HG03045 (cell line): ENCODE data around the gene LRRC8E.
A peak's percentile ranks its signal among the peaks of the same experiment; 100 is the strongest.

Experiments
- ATAC-seq: cut with Tn5 transposase; IDR thresholded peaks from one replicate; pipeline ENCODE4 v1.9.1; 2021; ENCODE audit warnings: mild to moderate bottlenecking, moderate library complexity; ENCODE audit not compliant: unreplicated experiment

LRRC8E gene

GRCh38 chr19:7867092-7867844 is 21.0 kb upstream of the LRRC8E start:
- ATAC-seq: no peak

DNA sequence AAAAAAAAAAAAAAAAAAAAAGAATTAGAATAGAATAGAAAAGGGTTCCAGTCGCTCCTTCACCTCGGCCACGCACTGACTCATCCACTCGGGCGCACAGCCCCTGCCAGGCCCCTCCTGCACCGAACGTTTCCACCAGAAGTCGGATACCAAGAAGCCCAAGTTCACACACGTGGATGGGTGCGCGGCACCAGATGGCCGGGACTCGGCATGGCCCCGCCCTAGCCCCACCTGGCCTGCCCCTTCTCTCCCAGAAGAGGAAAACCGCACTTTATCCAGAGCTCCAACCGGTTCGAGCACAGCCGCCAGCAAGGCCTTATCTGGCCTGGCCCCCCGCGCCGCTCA is 20.0 kb upstream of the LRRC8E start:
- ATAC-seq: no peak

DNA sequence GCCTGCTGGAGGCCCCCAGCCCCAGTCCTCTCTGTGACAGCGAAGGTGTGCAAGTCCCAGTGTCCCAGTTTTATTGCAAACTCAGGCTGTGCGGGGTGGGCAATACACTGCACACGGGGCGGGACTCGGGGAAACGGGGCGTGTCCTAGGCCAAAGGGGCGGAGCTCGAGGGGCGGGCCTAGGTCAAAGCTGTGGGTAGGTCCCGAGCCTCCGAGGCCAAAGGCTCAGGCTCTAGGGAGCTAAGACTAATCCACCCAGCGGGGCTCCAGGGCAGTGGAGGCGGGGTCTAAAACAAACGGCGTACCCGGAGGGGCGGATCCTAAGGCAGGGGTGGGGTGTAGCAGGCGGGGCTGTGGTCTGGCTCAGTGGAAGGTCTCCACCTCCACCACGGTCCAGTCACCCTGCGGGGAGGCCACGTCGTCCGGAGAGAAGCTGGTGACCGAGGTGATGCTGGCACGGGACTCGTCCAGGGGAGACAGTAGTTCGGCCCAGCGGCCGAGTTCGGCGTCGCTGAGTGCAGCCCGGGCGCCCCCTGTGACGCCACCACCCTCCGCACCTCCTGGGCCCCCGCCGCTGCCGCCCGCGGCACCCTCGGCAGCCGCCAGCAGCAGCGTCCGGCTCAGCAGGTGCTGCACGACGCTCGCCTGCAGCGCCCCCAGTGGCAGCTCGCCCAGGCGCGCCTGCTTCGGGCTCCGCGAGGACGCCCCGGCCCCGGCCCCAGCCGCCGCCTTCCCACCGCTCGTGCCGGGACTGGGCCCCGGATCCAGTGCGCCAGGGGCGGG is 19.4 kb upstream of the LRRC8E start:
- ATAC-seq: peak; percentile 56

DNA sequence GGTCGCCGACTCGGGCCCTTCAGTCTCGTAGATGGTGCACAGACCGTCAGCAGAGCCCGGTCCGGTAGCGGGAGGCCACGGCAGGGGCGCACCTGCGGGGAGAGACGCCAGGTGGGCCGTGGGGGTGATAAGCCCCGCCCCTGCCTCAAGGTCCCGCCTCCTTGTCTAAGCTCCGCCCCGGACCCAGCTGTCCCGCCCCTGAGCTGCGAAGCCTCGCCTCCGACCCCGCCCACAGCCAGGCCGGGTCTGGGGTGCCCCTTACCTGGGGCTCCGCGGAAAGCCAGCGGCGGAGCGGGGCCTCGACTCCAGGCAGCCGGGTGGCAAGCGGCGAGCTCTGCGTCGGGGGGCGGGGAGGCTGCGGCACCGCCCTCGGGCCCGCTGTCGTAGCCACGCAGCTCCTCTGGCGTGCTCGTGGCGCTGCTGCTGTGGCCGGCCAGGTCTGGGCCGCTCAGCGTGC is 18.8 kb upstream of the LRRC8E start:
- ATAC-seq: peak; percentile 54

DNA sequence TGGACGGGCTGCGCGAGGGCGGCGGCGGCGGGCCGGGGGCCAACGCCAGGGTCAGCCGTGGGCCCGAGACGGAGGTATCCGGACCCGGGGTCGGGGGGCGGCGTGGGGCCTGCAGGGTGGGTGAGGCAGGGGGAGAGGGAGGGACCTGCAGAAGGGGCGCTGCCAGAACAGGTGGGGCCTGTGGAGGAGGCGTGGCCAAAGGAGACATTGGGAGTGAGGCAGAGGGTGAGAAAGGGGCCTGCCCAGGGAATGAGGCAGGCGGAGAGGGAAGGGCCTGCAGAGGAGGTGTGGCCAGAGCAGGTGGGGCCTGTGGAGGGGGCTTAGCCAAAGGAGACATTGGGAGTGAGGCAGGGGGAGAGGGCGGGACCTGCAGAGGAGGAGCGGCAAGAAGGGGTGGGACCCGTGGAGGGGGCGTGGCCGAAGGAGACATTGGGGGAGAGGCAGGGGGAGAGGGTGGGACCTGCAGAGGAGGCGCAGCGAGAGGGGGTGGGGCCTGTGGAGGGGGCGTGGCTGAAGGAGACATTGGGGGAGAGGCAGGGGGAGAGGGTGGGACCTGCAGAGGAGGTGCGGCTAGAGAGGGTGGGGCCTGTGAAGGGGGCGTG is 18.3 kb upstream of the LRRC8E start:
- no peak for ATAC-seq

DNA sequence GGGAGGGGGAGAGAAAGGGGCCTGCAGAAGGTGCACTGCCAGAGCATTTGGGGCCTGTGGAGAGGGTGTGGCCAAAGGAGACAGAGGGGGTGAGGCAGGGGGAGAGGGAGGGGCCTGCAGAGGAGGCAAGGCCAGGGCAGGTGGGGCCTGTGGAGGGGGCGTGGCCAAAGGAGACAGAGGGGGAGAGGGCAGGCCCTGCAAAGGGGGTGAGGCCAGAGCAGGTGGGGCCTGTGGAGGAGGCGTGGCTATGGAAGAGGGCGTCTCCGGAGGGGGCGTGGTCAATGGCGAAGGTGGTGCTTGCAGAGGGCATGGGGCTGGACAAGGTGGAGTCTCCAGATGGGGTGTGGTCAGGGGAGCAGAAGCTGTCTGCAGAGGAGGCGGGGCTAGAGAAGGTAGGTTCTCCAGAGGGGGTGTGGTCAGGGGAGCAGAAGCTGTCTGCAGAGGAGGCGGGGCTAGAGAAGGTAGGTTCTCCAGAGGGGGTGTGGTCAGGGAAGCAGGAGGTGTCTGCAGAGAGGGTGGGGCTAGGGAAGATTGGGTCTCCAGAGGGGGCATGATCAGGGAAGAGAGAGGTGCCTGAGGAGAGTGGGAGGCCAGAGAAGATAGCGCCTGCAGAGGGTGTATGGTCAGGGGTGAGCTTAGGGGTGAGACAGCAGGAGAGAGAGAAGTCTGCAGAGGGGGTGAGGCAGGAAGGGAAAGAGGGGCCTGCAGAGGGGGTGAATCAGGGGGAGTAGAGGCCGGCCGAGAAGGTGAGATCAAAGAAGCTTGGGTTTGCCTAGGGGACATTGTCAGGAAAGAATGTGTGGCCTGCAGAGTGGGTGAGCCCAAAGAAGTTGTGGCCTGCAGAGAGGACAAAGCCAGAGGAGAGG is 17.5 kb upstream of the LRRC8E start:
- no peak for ATAC-seq

DNA sequence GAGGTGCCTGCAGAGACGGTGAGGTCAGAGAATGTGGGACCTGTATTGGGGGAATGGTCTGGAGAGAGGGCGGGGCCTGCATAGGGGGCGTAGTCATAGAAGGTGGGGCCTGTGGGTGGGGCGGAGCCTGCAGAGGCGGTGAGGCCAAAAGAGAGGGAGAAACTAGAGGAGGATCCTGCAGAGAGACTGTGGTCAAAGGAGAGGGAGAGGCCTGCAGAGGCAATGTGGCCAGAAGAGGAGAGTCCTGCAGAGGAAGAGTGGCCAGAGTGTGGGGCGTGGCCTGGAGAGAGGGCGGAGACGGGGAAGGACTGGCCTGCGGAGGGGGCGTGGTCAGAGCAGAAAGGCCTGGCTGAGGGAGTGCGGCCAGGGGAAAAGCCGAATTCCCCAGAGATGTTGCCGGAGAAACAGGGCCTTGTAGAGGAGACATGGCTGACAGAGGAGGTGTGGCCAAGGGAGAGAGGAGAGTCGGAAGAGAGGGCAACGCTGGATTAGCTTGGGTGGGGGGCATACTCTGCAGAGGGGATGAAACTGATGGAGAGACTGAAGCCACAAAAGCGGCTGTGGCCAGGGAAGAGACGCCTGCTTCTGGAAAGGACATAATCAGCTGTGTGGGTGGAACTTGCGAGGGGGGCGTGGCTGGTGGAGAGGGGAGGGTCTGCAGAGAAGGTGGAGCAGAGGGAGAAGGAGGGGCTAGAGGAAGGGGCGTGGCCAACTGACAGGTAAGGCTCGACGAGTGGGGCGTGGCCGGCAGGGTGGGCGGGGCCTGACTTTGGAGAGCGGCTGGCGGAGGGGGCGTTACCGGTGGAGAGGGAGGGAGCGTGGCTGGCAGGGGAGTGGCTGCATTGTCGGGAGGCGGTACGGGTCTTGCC is 16.6 kb upstream of the LRRC8E start:
- no peak for ATAC-seq

DNA sequence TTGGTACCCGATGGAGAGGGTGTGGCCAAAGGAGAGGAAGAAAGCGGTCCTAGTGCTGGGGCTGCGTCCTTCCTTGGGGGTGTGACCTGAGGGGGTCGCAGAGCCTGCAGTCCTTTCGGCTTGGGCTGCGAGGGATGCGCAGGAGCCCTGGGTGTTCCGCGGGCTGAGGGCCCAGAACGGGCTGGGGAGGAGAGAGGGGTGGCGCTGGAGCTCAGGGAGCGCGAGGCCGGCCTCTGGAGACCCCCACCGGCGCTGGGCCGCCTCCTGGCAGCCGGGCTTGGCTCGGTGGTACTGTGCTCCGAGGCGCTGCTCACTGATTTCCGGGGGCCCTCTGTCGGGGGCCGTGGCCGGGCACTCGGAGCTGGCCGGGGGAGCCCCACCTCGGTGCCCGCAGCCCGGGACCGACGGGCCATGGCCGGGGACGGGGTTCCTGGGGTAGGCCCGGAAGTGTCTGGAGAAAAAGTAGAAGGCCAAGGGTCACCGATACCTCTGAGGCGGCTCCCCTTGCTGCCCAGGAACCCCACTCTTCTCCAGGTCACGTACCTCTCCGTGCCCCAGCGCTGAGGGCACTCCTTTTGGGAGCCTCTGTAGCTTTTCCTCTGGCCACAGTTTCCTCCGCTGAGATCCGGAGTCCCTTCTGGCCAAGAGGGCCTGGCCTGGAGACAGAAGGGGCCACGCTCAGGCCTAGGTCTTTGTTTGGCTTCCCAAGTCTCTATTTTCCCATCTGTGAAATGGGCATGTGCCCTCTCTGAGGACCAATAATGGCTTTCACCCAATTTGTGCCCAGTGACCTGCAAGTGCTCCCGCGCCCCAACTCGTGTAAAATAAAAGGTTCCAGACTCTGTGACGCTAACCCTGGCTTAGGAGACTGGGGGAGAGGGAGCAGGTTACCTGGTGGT is 15.8 kb upstream of the LRRC8E start:
- ATAC-seq: no peak

DNA sequence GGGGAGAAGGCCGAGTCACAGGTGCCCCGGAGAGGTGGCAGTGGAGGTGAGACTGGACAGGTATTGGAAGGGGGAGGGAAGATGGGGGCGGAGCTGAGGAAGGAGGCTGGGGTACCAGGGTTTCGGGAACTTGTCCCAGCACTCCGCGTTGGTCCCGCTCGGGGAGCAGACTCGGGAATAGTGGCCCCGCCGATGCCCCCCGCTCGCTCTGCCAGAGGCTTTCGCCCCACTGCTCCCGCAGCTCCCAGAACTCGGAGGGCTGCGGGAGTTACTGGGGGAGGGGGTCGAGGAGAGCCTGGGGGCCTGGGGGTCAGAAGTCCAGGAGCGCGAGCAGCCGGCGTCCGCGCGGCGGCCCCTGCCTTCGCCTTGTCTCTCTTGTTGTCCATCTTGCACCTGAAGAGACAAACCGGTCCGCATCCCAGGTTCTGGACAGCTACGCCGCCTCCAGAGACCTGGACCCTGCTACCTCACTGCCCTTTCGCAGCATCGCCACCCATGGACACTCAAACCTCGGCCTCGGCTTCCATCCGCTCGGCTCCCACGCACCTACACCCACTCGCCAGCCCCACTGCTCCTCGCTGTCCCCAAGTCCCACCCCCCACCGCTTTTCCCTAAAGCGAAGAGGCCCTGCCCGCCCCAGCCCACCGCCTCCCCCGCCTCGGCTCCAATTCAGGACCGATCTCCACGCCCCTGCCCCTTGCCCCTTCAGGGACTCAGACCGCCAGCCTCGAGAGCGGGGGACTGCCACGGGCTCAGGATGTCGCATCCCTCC is 14.8 kb upstream of the LRRC8E start:
- ATAC-seq: no peak

- no peak for ATAC-seq
These were observed 14.0 kb upstream of the LRRC8E start, which contains the start of gene PRR36 for GRCh38 chr19:7874076-7874896. TSS of gene PRR36 (minus strand) at chr19:7874390. CDS start at chr19:7873689, 701 bp downstream.

GRCh38 chr19:7874897-7875273 is 13.4 kb upstream of the LRRC8E start:
- no peak for ATAC-seq

- no peak for ATAC-seq
These were observed 11.0 kb upstream of the LRRC8E start for GRCh38 chr19:7877249-7877836.

DNA sequence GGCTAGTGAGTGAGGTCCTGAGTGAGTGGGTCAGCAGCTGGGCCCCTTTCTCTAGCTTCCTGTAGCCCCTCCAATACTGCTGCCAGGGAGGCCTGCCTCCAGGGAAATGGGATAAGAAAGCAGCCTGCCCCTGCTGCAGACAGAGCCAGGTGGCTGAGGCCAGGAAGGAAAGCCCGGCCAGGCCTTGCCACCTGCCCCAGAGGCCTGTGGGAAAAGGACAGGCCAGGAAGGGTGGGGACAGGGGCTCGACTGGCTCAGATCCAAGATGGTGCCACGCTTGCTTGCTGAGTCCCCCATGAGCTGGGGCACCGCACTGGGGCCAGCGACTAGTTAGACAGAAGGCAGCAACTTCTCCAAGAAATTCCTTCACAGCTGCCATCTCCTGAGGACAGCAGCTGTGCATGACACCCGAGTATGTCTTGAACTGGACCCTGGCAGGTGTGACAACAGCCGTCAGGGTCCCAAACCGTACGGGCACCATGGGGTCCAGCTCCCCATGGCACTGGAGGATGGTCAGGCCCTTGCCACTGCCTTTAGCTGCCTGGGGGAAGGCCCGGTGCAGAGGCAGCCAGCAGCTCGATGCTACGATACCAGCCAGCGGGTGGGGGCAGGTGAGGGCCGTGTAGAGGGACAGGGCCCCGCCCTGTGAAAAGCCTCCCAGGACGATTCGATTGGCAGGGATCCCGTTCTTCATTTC is 9.1 kb upstream of the LRRC8E start:
- no peak for ATAC-seq

GRCh38 chr19:7879836-7880235 is 8.5 kb upstream of the LRRC8E start:
- no peak for ATAC-seq

GRCh38 chr19:7881910-7882309 is 6.4 kb upstream of the LRRC8E start:
- no peak for ATAC-seq

DNA sequence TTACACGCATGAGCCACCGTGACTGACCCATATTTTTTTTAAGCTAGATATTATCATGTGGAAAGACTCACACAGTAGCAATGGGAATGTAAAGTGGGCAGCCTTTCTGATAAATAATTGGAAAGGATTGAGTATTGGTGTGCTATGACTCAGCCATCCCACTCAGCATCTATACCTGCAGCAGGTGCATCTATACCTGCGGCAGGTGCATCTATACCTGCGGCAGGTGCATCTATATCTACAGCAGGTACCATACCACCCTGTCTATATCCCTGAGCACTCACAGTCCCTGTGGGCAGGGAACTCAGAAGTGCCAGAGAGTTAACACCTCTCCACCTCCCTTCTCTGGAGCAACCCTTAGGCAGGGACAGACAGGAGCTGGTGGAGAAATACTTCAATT is 5.2 kb upstream of the LRRC8E start:
- ATAC-seq: no peak
